CD4-positive, alpha-beta T cell treated with Interleukin-2 at 100 ng/mL for 4 hours (primary cell): ENCODE measurements around the gene PLEKHJ1.

ENCODE experiments used
- DNase-seq: peaks from one replicate; pipeline ENCODE4 v3.0.0-alpha.2; 2020; ENCODE audit warnings: low spot score

The PLEKHJ1 gene

DNA sequence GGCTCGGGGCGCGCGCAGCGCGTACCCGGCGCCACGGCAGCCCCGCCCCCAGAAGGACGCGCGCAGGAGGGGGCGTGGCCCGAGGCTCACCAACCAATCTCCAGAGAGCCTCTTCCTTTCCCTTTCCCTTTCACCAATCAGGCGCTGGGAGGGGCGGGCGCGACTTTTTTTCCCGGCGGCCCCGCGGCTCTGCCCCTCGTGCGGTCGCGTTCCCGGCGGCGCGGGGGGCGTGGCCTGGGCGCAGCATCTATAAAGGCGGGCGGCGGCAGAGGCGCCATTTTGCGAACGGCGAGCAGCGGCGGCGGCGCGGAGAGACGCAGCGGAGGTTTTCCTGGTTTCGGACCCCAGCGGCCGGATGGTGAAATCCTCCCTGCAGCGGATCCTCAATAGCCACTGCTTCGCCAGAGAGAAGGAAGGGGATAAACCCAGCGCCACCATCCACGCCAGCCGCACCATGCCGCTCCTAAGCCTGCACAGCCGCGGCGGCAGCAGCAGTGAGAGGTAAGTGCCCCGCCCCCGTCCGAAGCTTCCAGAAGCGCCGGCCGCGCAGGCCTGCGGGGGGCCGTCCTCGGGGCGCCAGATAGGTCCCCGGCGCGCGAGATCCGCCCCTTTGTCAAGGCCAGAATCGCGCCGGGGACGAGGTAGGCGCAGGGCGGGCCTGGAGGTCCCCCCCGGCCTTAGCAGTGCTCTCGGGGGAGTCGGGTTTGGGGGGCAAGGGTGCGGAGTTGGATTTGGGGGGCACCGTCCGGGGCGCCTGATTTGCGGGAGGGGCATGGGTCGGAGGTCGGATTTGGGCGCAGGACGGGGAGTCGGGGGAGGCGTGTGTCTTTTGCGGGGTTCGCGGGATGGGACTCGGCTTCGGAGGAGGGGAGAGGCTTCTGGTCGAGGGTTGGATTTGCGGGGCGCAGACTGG is 33.4 kb upstream of the PLEKHJ1 start:
- DNase-seq = peak; percentile 99

DNA sequence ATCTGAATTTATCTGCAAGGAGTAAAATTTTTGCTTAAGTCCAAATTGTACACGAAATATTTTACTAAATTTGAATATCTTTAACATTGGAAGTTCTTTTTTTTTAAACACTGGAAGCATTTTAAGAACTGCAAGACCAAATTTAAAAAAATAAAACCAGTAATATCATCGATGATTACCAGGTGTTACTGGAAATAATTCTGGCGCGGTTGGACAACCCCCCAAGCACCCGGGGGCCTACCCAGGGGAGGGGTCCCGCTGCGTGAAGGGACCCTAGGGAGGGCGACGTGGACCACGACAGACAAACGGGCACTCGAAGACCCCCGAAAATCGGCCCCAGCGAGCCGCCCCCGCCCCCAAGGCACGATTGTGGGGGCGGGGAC is 32.7 kb upstream of the PLEKHJ1 start:
- no peak for DNase-seq

DNA sequence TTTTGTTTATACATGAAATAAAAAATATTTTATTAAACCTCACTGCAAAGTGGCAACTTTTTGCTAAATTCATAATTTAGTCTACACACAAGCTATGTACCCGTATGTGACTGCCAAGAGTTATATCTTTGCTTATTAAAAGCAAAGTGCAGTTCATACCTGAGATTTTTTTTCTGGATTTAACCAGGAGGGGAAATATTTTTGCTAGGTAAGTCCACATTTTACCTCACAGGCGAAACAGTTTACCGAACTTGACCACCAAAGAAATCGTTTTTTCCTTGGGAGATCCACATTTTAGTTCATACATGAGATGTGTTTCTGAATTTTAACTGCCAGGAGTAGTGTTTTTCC is 32.3 kb upstream of the PLEKHJ1 start:
- no peak for DNase-seq

DNA sequence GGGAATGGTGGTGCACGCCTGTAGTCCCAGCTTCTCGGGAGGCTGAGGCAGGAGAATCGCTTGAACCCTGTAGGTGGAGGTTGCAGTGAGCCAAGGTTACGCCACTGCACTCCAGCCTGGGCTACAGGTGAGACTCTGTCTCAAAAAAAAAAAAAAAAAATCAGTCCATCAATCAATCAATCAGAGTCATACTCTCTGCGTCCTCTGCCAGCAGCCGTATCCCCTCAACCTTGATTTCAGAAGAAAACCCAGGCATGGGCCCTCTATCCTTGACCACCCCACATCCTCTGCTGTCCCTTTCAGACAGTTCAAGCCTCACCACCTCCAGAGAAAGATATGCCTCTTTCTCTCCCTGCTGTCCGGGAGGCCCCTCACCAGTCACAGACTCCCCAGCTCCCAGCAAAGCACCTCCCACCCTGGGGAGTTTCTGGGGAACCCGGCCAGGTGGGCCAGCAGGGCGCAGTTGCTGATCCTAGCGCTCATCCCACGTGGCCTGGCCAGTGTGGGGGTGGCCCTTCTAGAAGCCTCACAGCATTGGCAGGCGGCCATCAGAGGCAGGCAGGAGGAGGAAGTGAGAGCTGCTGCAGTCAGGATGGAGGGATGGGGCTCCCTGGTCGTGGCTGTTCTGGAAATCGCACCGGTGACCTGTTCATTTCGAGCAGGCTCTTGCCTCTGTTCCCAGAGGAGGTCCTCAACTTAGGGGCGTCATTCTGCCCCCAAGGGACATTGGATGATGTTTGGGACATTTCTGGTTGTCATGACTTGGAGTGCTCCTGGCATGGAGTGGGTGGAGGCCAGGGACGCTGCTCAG is 30.3 kb upstream of the PLEKHJ1 start:
- no peak for DNase-seq

DNA sequence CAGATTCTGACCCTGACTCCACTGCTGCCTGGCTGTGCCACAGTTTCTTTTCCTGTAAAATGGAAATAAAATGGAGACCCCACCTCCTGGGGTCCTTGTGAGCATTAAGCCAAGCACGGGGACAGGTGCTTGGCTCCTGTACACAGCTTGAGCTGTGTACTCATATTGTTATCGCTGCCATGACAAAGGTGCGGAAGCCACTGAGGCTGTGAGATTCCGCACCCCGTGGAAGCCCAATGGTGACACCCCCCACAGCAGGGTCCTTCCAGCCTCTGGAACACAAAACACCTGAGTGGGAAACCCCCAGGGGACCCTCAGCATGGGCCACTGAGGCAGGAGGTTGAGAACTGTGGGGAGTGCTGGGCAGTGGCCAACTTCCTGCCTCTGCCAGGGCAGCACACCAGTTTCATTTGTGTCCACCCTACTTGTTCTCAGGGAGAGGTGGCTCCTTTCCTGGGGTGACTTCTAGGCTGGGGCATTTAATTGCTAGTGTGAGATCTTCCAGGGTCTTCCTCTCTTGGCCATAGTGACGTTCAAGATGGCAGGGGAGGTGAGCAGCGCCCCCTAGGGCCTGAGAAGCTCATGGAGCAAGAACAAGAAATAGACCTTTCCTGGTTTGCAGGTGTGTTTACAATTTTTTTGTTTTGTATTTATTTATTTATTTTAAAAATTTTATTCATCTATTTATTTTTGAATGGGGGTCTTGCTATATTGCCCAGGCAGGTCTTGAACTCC is 25.5 kb upstream of the PLEKHJ1 start:
- peak; percentile 66 for DNase-seq

DNA sequence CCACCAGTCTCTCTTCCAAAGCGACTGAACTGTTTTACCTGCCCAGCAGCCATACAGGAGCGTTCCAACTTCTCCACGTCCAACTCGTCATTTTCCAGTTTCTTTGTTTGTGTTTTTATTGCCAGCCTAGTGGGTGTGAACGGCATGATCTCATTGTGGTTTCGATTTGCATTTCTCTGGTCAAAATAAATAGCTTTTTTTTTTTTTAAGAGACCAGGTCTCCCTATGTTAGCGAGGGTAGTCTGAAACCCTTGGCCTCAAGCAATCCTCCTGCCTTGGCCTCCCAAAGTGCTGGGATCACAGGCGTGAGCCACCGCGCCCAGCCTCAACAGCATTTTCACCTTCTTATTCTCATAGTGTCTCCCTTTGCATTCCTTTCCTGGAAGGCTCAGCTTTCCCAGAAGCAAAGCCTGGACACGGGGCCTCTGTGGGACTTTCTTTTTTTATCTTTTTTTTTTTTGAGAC is 24.2 kb upstream of the PLEKHJ1 start:
- peak; percentile 38 for DNase-seq

DNA sequence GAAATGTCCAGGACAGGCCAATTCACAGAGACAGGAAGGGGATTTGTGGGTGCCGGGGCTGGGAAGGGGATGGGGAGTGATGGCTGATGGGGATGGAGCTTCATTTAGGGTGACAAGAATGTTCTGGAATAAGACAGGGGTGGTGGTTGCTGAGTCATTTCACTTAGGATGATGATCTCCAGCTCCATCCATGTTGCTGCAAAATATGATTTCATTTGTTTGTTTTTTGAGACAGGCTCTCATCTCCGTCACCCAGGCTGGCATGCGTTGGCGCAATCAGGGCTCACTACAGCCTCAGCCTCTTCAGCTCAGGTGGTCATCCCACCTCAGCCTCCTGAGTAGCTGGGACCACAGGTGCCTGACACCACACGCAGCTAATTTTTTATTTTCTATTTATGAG is 23.2 kb upstream of the PLEKHJ1 start:
- no peak for DNase-seq

DNA sequence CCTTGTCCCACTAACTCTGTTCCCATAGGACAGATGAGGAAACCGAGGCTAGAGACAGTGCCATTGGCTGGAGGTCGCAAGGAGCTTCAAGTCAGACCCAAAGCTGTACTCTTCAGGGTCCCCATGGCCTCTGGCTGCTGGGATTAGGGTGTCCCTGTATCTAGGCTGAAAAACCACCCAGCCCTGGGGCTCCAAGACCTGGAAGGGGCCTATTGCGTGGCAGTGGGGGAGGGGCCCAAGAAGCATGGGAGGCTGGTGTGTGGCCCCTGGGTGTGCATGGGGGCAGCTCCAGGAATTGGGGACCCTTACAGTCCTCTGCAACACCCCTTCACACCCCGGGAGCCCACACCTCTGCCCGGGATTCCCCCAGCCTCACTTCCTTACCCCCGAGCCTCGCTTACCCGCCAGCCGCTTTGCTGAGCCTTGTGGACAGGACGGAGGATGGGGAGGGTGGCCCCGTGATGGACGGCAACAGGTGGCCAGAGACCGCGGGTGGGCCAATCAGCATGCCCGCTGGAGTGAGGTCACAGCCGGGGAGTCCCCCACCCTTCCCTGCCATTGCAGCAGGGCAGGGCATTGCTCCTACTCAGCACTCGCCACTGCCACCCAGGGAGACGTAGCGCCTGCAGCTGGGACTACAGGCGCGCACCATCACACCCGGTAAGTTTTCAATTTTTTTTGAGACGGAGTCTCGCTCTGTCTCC is 20.0 kb upstream of the PLEKHJ1 start, which contains the start of gene JSRP1:
JSRP1 (minus strand) TSS at position 436 of the 704 bp plus-strand sequence. CDS start 1,103 bp downstream, outside the sequence.
- DNase-seq = no peak

DNA sequence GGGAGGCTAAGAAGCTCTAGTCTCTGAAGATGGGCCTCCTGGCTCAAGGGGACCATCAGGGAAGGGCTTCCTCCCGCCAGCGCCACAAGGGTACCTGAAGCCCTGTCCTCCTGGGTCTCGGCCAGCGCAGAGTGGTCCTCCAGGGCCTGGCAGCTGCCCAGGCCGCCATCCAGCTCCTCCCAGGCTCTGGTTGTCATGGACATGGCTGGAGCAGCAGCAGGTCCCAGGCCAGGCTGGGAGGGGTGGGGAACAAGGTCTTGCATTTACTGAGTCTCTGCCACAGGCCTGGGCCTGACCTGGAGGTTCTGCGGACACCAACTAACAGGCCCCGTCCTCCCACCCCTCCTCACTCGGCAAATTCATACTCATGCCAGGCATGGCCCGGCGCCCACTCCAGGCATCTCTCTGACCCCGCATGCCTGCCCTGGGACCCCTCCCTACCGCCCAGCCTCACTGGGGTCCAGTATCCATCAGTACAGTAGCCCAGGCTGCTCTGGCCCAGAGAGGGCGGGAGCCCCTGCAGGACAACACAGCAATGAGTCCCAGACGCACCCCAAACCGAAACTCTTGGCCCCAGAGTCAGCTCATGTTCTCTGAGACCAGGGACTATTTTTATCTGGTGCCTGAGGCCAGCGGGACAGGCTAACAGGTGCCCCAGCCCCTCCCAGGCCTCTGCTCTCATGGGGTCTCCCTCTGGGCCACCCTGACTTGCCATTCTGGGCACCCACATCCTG is 19.1 kb upstream of the PLEKHJ1 start:
- DNase-seq = no peak

DNA sequence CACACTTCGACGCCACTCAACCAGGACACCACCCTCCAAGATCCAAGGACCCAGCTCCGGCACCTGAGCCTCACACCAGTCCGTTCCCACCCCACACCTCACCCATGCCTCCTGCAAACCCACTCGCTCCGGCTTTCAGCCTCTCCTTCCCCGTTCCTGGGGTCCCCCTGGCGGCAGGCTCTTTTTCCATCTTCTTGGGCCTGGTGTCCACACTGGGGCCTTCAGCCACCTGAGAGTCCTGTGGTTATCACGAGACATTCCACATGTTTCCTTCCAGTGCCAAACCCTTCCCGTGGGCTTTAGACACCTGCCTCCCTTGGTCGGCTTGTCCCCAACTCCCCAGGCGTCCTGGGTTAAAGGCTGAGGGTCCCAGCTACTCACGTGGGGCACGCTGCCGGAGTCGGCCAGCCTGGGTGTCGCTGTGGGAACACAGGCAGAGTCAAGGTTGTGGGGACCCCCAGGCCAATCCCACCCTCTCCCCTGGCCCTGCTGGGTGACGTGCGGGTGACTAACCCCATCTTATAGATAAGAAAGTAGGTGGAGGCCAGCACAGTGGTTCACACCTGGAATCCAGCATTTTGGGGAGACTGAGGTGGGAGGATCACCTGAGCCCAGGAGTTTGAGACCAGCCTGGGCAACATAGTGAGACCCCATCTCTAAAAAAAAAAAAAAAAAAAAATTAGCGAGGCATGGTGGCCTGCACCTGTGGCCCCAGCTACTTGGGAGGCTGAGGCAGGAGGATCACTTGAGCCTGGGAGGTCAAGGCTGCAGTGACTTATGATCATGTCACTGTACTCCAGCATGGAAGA is 18.1 kb upstream of the PLEKHJ1 start:
- DNase-seq = no peak

DNA sequence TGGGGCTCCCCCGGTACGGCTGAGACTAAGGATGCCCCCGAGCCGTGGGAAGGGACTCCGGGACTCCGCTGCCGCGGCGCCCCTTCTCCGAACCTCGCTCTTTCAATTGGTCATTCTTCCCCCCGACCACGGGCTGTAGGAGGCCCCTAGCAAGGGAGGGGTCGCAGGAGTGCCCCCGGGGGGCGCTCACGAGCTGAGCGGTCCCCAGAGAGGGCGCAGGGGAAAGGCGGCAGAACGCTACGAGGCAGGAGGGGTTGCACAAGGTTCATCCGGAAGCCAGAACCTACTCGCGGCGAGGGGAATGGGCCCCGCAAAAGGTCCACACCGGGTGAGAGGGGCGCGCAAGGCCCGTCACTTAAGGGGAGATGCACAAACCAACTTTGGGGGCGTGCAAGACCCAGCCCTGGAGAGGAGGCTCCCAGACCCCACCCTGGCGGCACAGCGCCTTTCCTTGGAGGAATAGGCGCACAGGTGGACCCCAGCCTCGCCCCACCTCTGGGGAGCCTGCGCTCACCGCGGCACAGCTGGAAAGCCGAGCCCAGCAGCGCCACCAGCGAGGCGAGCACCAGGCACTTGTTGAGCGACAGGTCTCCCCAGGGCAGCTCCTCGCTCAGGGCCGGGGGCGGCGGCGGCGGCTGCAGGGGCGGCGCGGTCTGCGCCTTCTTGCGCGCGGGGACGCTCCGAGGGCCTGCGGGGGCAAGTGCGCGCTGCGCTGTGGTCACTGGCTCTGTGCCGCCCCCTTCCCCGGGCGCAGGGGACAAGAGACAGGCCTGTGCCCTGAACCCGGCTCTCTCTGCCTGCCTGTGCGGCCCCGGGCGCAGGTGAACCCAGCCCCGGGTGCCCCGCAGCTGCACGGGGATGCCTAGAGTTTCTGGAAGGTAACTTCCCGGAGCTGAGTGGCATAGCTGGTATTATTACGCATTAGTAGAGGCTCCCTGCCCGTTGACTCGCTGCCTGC is 17.3 kb upstream of the PLEKHJ1 start:
- peak; percentile 46 for DNase-seq

DNA sequence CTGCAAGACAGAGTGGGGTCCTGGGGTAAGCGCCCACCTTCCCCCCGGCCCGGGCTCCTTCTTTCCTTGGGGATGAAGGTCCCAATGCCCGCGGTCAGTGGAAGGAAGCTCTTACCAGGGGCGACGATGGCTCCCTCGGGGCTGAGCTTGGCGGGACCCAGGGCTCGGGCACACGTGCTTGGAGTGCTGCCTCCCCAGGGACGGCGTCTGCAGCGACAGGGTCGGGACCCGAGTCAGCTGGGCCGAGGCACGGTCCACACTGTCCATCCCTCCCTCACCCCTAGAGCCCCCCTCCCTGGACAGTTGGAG is 16.6 kb upstream of the PLEKHJ1 start:
- no peak for DNase-seq

DNA sequence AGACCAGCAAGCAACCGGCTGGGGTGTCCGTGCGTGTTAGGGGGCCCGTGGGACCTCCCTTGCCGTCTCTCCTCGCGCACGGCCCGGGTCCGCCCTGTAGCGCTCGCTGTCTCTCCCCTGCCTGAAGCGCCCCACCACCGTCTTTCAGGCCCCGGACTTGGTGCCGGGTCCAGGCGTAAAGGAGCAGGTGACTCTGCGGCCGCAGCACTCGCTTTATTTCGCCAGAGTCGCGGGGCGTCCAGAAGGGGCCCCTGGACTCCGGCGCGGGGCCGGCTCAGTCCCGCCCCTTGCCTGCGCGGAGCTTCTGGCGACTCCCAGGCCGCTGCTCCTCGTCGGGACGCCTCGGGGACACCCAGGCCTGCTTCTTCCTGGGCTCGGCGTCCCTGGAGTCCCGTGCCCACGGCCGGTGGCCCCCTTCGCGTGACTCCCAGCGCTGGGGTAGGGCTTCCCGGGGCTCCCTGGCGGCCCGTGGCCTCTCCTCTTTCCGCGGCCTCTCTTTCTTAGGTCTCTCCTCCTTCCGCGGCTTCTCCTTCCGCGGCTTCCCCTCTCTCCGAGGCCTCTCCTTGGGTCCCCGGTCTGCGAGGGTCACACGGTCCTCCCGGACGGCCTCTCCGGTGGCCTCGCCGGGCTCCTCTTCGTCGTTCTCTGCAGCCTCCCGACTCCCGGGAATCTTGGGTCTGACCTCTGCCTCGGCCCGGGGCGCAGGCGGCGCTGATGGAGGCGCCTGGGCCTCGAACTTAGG is 16.1 kb upstream of the PLEKHJ1 start:
- DNase-seq = no peak

DNA sequence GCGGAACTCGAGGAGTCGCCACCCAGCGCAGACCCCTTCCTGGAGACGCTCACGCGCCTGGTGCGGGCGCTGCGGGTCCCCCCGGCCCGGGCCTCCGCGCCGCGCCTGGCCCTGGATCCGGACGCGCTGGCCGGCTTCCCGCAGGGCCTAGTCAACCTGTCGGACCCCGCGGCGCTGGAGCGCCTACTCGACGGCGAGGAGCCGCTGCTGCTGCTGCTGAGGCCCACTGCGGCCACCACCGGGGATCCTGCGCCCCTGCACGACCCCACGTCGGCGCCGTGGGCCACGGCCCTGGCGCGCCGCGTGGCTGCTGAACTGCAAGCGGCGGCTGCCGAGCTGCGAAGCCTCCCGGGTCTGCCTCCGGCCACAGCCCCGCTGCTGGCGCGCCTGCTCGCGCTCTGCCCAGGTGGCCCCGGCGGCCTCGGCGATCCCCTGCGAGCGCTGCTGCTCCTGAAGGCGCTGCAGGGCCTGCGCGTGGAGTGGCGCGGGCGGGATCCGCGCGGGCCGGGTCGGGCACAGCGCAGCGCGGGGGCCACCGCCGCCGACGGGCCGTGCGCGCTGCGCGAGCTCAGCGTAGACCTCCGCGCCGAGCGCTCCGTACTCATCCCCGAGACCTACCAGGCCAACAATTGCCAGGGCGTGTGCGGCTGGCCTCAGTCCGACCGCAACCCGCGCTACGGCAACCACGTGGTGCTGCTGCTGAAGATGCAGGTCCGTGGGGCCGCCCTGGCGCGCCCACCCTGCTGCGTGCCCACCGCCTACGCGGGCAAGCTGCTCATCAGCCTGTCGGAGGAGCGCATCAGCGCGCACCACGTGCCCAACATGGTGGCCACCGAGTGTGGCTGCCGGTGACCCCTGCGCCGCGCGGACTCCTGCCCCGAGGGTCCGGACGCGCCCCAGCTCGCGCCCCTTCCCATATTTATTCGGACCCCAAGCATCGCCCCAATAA is 15.3 kb upstream of the PLEKHJ1 start:
- no peak for DNase-seq

DNA sequence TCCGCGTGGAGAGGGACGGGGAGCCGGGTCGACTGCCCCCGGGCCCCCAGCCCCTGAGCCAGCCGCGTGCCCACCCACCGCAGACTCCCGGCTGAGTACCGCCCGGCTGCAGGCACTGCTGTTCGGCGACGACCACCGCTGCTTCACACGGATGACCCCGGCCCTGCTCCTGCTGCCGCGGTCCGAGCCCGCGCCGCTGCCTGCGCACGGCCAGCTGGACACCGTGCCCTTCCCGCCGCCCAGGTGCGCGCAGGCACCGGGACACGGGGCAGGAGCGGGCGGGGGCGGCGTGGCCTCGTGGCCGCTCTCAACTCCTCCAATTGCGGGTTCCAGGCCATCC is 14.6 kb upstream of the PLEKHJ1 start:
- no peak for DNase-seq

DNA sequence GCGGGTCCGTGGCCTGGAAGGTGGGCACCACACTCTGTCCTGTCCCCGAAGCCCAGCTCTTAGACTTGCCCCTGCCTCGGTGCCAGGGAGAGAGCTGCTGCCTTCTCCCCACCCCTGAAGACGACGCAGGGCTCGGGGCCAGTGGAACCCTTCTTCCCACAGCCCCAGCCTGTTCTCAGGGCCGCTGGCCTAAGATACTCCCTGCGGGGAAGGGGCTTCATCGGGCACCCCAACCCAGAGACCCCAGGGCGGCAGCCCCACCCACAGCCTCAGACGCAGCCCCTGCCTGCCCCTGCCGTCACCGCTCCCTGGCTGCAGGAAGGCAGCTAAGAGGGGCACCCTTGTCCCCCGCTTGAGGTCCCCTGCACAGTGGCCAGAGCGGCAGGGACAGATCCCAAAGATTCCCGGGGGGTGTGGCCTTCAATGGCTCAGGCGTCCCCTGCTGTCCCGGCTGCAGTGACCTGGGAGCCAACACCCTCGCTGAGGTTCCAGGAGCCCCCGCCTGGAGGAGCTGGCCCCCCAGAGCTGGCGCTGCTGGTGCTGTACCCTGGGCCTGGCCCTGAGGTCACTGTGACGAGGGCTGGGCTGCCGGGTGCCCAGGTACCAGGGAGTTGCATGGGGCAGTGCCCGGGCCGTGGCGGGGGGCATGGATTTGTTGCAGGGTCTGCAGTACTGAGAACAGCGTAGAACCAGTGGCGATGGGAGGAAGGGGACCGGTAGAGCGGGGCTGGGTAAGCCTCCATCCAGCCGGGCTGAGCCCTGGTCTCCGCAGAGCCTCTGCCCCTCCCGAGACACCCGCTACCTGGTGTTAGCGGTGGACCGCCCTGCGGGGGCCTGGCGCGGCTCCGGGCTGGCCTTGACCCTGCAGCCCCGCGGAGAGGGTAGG is 14.0 kb upstream of the PLEKHJ1 start:
- no peak for DNase-seq
